PC-3 (cell line): ENCODE data around the gene KLHDC9.

Experiments used
- CTCF ChIP-seq: fragments of 300-600 bp; sonication (generic); conservative IDR thresholded peaks from 2 replicates; pipeline ENCODE4 v1.5.1; 2017; ENCODE audit warnings: antibody characterized with exemption, low read depth, mild to moderate bottlenecking, low read length
- EZH2 ChIP-seq: fragments of 300-600 bp; sonication (generic); IDR thresholded peaks from one replicate; pipeline ENCODE4 v1.6.1; 2017; ENCODE audit warnings: antibody characterized with exemption, mild to moderate bottlenecking, low read length; ENCODE audit not compliant: unreplicated experiment
- EZH2phosphoT487 ChIP-seq: fragments of 300-600 bp; sonication (generic); IDR thresholded peaks from 2 replicates; pipeline ENCODE4 v1.6.1; 2018; ENCODE audit warnings: mild to moderate bottlenecking, antibody characterized with exemption, low read length, borderline replicate concordance

GRCh38 chr1:161096015-161096414 is 2.1 kb upstream of the KLHDC9 start:
- TF ChIP-seq CTCF (no peak), EZH2phosphoT487 (no peak), EZH2 (no peak)
